HEK293T (cell line): Measurements from ENCODE around the gene PTCH1.

ENCODE experiments used
- CTCF ChIA-PET: fragments of 350-600 bp; formaldehyde crosslinking; extraction: SDS; loops from one replicate; lab custom pipeline; 2021; ENCODE audit warnings: antibody characterized with exemption, inconsistent platforms; lab: Yijun Ruan, JAX
- POLR2A ChIA-PET: fragments of 350-600 bp; formaldehyde crosslinking; extraction: SDS; loops from one replicate; lab custom pipeline; 2020; ENCODE audit warnings: antibody characterized with exemption, inconsistent platforms; lab: Yijun Ruan, JAX
- DNase-seq: peaks from one replicate; pipeline ENCODE4 v3.0.0; 2012; ENCODE audit warnings: mixed read lengths; ENCODE audit errors: extremely low spot score
- ARNT ChIP-seq: fragments of 450-650 bp; IDR thresholded peaks from 2 replicates; pipeline ENCODE4 v1.6.1; 2017; ENCODE audit warnings: mild to moderate bottlenecking
- BHLHE40 ChIP-seq: fragments of 450-650 bp; IDR thresholded peaks from 2 replicates; pipeline ENCODE4 v1.6.1; 2016; ENCODE audit warnings: mild to moderate bottlenecking, moderate library complexity, borderline replicate concordance
- CTBP1 ChIP-seq: fragments of 450-650 bp; IDR thresholded peaks from 2 replicates; pipeline ENCODE4 v1.6.1; 2016; ENCODE audit warnings: borderline replicate concordance
- ELF4 ChIP-seq: fragments of 450-650 bp; IDR thresholded peaks from 2 replicates; pipeline ENCODE4 v1.6.1; 2017; ENCODE audit warnings: antibody characterized with exemption
- FOXA1 ChIP-seq: fragments of 450-650 bp; IDR thresholded peaks from 2 replicates; pipeline ENCODE4 v1.6.1; 2016; ENCODE audit warnings: mild to moderate bottlenecking
- FOXK2 ChIP-seq: fragments of 450-650 bp; IDR thresholded peaks from 2 replicates; pipeline ENCODE4 v1.6.1; 2016; ENCODE audit warnings: mild to moderate bottlenecking
- FOXM1 ChIP-seq: fragments of 450-650 bp; IDR thresholded peaks from 2 replicates; pipeline ENCODE4 v1.6.1; 2017; ENCODE audit warnings: mild to moderate bottlenecking, borderline replicate concordance
- HDGF ChIP-seq: fragments of 450-650 bp; IDR thresholded peaks from 2 replicates; pipeline ENCODE4 v1.6.1; 2017; ENCODE audit warnings: antibody characterized with exemption, borderline replicate concordance
- L3MBTL2 ChIP-seq: fragments of 450-650 bp; conservative IDR thresholded peaks from 2 replicates; pipeline ENCODE4 v1.6.1; 2016; ENCODE audit warnings: mild to moderate bottlenecking
- LEF1 ChIP-seq: fragments of 450-650 bp; IDR thresholded peaks from 2 replicates; pipeline ENCODE4 v1.6.1; 2017; ENCODE audit warnings: mild to moderate bottlenecking, borderline replicate concordance
- NFRKB ChIP-seq: fragments of 450-650 bp; IDR thresholded peaks from 2 replicates; pipeline ENCODE4 v1.6.1; 2016; ENCODE audit warnings: mild to moderate bottlenecking, moderate library complexity
- SP1 ChIP-seq: fragments of 450-650 bp; IDR thresholded peaks from 2 replicates; pipeline ENCODE4 v1.6.1; 2017
- SUZ12 ChIP-seq: fragments of 450-650 bp; IDR thresholded peaks from 2 replicates; pipeline ENCODE4 v1.6.1; 2016; ENCODE audit warnings: mild to moderate bottlenecking
- TARDBP ChIP-seq: fragments of 450-650 bp; IDR thresholded peaks from 2 replicates; pipeline ENCODE4 v1.6.1; 2016
- ZNF384 ChIP-seq: fragments of 450-650 bp; IDR thresholded peaks from 2 replicates; pipeline ENCODE4 v1.6.1; 2016
- TF ChIP-seq, protein P1 (sequence below): fragments of 450-650 bp; IDR thresholded peaks from 2 replicates; pipeline ENCODE4 v1.6.1; 2016

Gene PTCH1

GRCh38 chr9:95508968-95509850 lies 7.6 kb downstream of the PTCH1 start:
- CTCF ChIA-PET, result no interaction called here
- POLR2A ChIA-PET, result interaction anchor here (0.8 to 0.9 kb wide), 2 partner anchors 244 to 366 kb away, joined by 3 read pairs; partner anchors contain the start of gene ERCC6L2
- peak; percentile 72 for DNase-seq
- TF ChIP-seq SP1 (no peak), ARNT (peak; percentile 81), SUZ12 (no peak), CTBP1 (0 out of 2 replicates have a peak, but pooled peaks have one; percentile 27), ZNF384 (no peak), L3MBTL2 (peak; percentile 36; the same call in 1 of the 2 replicates)
- TF ChIP-seq, protein P1, sequence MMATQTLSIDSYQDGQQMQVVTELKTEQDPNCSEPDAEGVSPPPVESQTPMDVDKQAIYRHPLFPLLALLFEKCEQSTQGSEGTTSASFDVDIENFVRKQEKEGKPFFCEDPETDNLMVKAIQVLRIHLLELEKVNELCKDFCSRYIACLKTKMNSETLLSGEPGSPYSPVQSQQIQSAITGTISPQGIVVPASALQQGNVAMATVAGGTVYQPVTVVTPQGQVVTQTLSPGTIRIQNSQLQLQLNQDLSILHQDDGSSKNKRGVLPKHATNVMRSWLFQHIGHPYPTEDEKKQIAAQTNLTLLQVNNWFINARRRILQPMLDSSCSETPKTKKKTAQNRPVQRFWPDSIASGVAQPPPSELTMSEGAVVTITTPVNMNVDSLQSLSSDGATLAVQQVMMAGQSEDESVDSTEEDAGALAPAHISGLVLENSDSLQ, result peak; percentile 95

- CTCF ChIA-PET, result no interaction called here
- POLR2A ChIA-PET, result interaction anchor here (0.9 kb wide), 1 partner anchor 243 kb away, joined by 3 read pairs; no protein-coding TSS in a partner anchor
- DNase-seq, result no peak
- TF ChIP-seq ARNT (peak; percentile 43; the same call in 1 of the 2 replicates), FOXA1 (no peak)
These were observed 8.4 kb downstream of the PTCH1 start for GRCh38 chr9:95508242-95508967.

DNA sequence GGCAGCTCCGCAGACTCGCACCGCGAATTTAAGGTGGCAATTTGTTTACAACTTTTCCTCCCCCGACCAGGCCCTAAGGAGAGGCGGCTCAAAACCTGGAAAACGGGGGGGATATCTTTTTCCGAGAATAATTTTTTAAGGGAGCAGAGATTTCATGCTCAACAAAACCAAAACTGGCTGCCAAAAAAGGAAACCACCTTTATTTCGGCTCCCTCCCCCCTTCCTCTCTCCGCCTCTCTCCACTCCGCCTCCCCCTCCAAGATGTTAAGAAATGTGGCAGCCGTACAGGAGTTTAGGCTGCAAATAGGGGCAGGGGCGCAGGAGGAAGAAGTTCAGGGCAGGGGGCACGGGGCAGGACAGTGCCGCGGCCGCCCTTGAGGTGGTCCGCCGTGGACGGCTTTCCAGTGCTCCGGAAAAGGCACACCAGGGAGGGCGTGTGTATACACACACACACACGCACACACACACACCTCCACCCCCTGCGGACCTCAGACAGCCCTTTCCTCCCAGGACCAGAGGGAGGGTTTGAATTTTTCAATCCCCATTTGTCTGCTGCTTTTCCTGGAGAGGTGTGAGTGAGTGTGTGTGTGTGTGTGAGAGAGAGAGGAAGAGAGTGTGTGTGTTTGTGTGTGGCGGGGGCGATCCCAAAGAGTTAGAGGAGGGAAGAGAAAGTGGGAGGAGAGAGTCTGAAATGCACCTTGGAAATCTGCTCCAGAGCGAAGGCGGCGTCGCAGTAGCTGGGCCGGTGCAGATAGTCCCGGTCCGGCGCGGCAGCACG lies 9.1 kb downstream of the PTCH1 start:
- ChIA-PET POLR2A (interaction anchor here (1.0 to 1.2 kb wide), 2 partner anchors 81 to 710 kb away, joined by 3 read pairs; no protein-coding TSS in a partner anchor), CTCF (no interaction called here)
- no peak for DNase-seq
- TF ChIP-seq L3MBTL2 (no peak), FOXK2 (no peak), FOXM1 (no peak), TARDBP (no peak; the same call in 1 of the 2 replicates), CTBP1 (peak; percentile 41; the same call in 1 of the 2 replicates), BHLHE40 (no peak)

- POLR2A ChIA-PET, result interaction anchor here (1.0 to 1.2 kb wide), 2 partner anchors 81 to 710 kb away, joined by 3 read pairs; no protein-coding TSS in a partner anchor
- CTCF ChIA-PET, result no interaction called here
- no peak for DNase-seq
- TF ChIP-seq LEF1 (no peak), SUZ12 (no peak), FOXM1 (no peak), FOXA1 (no peak), SP1 (no peak), BHLHE40 (no peak), ELF4 (0 out of 2 replicates have a peak, but pooled peaks have one; percentile 9), ARNT (no peak), HDGF (no peak), NFRKB (no peak), L3MBTL2 (peak; percentile 41; the same call in 1 of the 2 replicates), TARDBP (no peak), CTBP1 (no peak), ZNF384 (no peak)
- TF ChIP-seq, protein P1, result peak; percentile 59
These were observed 9.9 kb downstream of the PTCH1 start for GRCh38 chr9:95506678-95507463.

DNA sequence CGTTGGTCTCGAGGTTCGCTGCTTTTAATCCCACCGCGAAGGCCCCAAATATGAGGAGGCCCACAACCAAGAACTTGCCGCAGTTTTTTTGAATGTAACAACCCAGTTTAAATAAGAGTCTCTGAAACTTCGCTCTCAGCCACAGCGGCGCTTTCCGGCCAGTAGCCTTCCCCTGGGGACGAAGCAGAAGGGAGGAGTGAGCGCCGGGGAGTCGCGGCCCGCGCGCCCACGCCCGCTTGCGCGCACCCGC lies 10.4 kb downstream of the PTCH1 start:
- TF ChIP-seq CTBP1, result no peak
- no peak for TF ChIP-seq SUZ12
- TF ChIP-seq, protein P1, result no peak
- TF ChIP-seq ELF4, result no peak
- no peak for DNase-seq
- ChIA-PET POLR2A (interaction anchor here (0.7 to 1.2 kb wide), 3 partner anchors 10 to 711 kb away, joined by 3 read pairs; no protein-coding TSS in a partner anchor), CTCF (no interaction called here)
